Brain microvascular endothelial cell (primary cell): ENCODE measurements around the gene MROH9.

ENCODE experiments used
- DNase-seq: peaks from one replicate; pipeline ENCODE4 v3.0.0-alpha.2; 2020
- H3K27ac ChIP-seq: fragments of 250-450 bp; sonication (Bioruptor Pico); 2 replicates; pipeline ENCODE4 v1.5.1; 2020; ENCODE audit warnings: mild to moderate bottlenecking, moderate library complexity
- H3K27me3 ChIP-seq: fragments of 250-450 bp; sonication (Bioruptor Pico); replicated peaks from 2 replicates; pipeline ENCODE4 v1.5.1; 2020; ENCODE audit warnings: mild to moderate bottlenecking
- H3K36me3 ChIP-seq: fragments of 250-450 bp; sonication (Bioruptor Pico); replicated peaks from 2 replicates; pipeline ENCODE4 v1.5.1; 2020; ENCODE audit warnings: mild to moderate bottlenecking
- H3K4me3 ChIP-seq: 2 replicates; pipeline ENCODE4 v1.5.1; 2011; ENCODE audit warnings: low read depth, mild to moderate bottlenecking, control low read depth, low read length, moderate library complexity
- in situ Hi-C: cut with HindIII; loops from 2 replicates; pipeline ENCODE4 v1.10.0; 2017; ENCODE audit warnings: low sequenced_read_pairs, low pct_ligation_motif_present
- TF ChIP-seq, protein P1 (sequence below): IDR thresholded peaks from 2 replicates; pipeline ENCODE4 v1.5.1; 2011; ENCODE audit warnings: low read depth, mild to moderate bottlenecking, moderate library complexity, low read length, control low read depth, inconsistent platforms; ENCODE audit errors: missing control alignments

MROH9 gene

DNA sequence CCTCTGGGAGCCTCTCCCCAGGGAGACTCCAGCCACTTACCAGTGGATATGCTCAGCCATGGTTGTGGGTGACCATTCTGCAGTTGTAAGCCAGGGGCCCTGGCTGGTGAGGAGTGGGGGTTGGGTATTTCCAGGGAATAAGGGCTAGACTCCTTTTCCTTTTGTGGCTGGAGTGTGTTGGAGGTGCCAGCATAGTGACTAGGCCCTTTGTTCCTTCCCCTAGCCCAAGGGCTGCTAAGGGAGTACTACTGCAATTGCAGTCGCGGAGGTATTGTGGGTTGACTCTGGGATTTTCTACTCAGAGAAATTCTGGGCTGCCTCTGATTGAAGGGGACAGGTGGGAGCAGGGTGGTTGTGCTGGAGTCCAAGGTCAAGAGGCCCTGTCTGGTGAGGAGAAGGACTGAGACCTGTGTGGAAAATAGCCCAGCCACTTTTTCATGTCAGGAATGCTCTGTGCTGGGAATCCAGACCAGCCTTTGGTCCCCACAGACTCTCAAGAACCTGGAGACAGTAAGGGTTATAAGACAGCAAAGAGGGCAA is 43.1 kb downstream of the MROH9 start:
- in situ Hi-C loops = no loop called here
- Histone ChIP-seq H3K27ac (no peak overlapping the region), H3K4me3 (no peak overlapping the region), H3K27me3 (no peaks in the 10 kb centered on the region), H3K36me3 (no peaks in the 10 kb centered on the region)
- TF ChIP-seq, protein P1, sequence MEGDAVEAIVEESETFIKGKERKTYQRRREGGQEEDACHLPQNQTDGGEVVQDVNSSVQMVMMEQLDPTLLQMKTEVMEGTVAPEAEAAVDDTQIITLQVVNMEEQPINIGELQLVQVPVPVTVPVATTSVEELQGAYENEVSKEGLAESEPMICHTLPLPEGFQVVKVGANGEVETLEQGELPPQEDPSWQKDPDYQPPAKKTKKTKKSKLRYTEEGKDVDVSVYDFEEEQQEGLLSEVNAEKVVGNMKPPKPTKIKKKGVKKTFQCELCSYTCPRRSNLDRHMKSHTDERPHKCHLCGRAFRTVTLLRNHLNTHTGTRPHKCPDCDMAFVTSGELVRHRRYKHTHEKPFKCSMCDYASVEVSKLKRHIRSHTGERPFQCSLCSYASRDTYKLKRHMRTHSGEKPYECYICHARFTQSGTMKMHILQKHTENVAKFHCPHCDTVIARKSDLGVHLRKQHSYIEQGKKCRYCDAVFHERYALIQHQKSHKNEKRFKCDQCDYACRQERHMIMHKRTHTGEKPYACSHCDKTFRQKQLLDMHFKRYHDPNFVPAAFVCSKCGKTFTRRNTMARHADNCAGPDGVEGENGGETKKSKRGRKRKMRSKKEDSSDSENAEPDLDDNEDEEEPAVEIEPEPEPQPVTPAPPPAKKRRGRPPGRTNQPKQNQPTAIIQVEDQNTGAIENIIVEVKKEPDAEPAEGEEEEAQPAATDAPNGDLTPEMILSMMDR = no peak
- DNase-seq = no peak

DNA sequence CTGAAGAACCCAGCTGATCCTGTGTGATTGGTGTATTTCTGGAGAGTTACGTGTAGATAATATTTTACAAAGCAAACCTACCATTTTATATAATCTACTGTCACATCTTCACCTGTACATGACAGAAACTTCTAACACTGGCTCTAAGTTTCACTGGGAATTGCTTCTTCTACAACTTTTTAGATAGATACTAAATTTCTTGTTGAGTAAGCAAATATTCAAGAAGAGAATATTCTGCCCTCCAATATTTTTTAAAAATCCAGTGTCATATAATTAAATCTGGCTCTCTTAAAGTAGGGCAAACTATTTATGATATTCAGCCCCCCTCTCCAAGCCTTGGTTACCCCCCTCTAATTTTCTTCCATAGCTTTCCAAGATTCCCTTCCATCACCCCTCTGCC is 50.1 kb downstream of the MROH9 start:
- in situ Hi-C loops = no loop called here
- Histone ChIP-seq H3K27ac (no peak overlapping the region), H3K4me3 (no peak overlapping the region), H3K27me3 (no peaks in the 10 kb centered on the region), H3K36me3 (no peaks in the 10 kb centered on the region)
- TF ChIP-seq, protein P1 = no peak
- no peak for DNase-seq

DNA sequence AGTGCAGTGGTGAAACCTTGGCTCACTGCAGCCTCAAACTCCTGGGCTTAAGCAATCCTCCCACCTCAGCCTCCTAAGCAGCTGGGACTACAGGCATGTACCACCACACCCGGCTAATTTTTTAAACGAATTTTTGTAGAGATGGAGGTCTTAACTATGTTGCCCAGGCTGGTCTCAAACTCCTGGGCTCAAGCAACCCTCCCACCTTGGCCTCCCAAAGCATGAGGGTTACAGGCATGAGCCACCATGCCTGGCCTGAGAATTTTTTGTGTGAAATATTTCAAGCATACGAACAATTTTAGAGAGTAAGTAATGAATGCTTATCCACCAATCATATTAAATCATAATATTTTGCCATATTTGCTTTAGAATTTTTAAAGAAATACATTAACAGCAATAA is 51.6 kb downstream of the MROH9 start:
- in situ Hi-C loops = no loop called here

DNA sequence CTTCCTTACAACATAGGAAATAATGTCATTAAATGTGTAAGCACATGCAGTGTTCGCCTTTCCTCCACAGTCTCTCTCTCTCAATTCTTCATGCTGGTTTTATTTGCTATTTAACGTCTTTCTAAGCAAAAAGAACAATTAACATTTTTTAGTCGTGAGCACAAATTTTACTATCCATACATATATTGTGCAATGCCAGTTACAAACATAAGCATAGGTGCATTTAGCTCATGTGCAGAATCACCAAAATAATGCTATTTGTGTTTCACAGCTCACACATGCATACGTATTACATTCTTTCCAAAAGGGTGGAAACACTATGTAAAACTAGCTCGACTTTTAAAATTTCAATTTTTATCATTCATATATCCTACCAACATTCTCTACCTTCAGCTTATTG is 52.1 kb downstream of the MROH9 start:
- TF ChIP-seq, protein P1 = no peak
- no peak for DNase-seq
- no peak overlapping the region for H3K27ac ChIP-seq
- H3K36me3 ChIP-seq = no peaks in the 10 kb centered on the region
- no peaks in the 10 kb centered on the region for H3K27me3 ChIP-seq
- in situ Hi-C loops = no loop called here
- no peak overlapping the region for H3K4me3 ChIP-seq

More for the DNA sequence above, 51.6 kb downstream of the MROH9 start:
- no peaks in the 10 kb centered on the region for H3K36me3 ChIP-seq
- TF ChIP-seq, protein P1 = no peak
- no peak for DNase-seq
- H3K4me3 ChIP-seq = no peak overlapping the region
- H3K27me3 ChIP-seq = no peaks in the 10 kb centered on the region
- no peak overlapping the region for H3K27ac ChIP-seq

DNA sequence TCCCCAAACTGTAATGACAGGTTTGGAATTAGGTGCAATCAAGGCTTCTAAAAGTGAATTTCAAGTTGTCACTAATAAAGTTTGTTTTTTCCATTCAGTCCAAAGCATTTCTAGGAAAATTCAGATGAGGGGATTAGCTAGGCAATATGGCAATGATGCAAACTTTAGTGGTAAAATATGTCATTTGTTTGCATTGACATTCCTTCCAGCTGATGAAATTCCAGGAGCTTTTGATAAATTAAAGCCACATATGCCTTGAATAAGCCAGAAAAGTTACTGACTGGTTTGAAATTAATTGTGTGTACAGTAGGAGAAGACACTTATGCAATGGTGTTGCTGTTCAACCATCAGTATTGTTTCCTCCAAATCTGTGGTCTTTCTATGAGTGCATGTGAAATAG is 57.8 kb downstream of the MROH9 start:
- in situ Hi-C loops = no loop called here
- no peak for DNase-seq
- Histone ChIP-seq H3K27ac (no peak overlapping the region), H3K4me3 (no peak overlapping the region), H3K36me3 (no peaks in the 10 kb centered on the region), H3K27me3 (no peaks in the 10 kb centered on the region)
- TF ChIP-seq, protein P1 = no peak

DNA sequence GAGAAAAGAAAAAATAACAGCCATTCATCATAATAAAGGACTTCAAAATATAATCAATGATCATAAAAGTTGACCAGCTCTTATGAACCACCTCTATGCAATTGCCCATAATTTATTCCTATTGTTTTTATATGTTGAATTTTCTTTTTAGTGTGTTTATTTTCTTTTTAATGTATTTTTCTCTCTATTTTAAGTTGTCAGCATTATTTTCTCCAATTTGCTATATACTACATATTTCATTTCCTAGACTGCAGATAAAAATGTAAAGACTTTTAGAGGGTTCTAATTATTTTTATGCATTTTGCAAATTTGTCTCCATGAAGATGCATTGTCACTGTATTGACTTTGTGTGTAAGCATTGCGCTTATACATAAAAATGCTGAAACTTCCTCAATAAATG is 58.4 kb downstream of the MROH9 start:
- Histone ChIP-seq H3K4me3 (no peak overlapping the region), H3K27me3 (no peaks in the 10 kb centered on the region), H3K36me3 (no peaks in the 10 kb centered on the region), H3K27ac (no peak overlapping the region)
- in situ Hi-C loops = no loop called here
- TF ChIP-seq, protein P1 = no peak
- DNase-seq = no peak
